ENCODE data around the gene ZNF764.
"Not testable (repeated sequence)": the region's sequence is repeated elsewhere in the genome, so short reads cannot be mapped to it uniquely, and the experiment has no call there.

Gene ZNF764

DNA sequence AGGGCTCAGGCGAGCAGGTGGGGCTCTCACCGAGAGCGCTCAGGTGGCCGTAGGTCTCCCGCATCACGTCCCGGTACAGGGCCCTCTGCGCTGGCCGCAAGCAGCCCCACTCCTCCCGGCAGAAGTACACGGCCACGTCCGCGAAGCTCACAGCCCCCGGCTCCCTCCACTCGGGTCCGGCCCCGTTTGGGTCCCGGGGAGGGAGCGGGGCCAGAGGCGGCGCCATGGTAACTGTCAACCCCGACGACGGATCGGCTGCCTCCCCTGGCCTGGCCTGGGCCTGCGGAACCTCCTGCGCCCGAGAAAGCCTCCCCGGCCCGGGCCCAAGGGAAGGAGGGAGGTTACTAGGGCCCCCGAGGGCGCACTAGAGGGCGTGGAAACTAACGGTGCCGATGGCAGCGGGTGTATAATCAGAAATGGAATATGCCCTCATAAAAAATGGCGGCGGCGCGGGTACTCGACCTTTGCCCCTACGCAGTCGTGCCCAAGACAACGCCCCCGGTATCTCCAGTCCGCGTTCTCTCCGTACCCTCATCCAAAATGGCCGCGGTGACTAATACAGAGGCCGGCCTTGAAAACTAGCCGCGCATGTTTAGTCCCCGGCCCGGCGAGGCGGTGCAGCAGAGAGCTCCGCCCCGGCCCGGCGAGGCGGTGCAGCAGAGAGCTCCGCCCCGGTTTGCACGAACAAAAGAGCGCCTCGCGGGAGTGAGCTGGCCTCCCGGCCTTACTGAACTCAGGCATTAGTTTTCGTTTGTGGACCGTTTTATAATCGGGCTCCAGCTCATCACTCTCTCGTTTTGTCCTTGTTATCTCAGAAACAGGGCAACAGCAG is at the start of gene ZNF764:
ZNF764 (minus strand) TSS at position 418 of the 832 bp plus-strand sequence; CDS start at position 226, 192 bp downstream.
- ATAC-seq (peak; percentile 95), DNase-seq (peak; percentile 95)

DNA sequence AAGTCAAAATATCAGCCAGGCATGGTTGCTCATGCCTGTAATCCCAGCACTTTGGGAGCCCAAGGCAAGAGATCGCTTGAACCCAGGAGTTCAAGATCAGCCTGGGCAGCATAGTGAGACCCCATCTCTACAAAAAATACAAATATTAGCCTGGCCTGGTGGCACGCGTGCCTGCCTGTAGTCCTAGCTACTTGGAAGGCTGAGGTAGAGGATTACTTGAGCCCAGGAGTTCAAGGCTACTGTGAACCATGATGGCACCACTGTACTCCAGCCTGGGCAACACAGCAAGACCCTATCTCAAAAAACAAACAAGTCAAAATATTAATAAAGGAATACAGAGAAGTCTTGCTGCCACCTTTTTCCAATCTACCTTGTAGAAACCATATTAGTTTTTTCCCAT is 47.8 kb upstream of the ZNF764 start:
- DNase-seq (no peak), ATAC-seq (no peak)

DNA sequence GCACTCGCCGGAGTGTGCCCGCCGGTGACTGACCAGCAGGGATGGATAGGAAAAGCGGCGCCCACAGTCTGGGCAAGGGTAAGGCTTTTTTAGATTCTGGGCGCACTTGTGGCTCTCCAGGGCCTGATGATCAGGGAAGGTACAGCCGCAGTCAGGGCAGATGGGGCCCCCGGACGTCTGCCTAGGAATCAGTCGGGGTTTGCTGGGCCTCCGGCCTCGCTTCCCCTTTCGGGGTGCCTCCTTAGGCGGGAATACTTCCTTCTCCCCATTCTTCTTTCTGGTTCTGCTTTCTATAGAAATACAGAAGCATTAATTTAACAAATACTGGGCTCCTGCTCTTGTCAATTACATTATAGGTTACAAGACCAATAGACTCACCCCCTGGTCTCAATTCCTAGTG is 47.0 kb upstream of the ZNF764 start:
- no peak for ATAC-seq

DNA sequence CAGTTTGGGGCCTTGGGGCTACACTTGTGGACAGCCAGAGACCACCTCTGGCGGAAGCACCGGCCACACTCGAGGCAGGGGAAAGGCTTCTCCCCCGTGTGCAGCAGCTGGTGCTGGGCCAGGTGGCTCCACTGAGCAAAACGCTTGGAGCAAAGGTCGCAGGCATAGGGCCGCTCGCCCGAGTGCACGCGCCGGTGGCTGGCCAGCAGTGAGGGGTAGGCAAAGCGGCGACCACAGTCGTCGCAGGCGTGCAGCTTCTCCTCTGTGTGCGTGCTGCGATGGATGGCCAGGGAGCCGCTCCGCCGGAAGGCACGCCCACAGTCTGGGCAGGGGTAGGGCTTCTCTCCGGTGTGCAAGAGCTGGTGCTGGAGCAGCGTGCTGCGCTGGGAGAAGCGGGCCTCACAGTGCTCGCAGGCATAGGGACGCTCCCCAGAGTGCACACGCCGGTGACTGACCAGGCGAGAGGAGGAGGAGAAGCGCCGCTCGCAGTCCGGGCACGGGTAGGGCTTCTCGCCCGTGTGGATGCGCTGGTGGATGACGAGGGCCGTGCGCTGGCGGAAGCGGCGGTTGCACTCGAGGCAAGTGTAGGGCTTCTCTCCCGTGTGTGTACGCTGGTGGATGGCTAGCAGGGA is 46.3 kb upstream of the ZNF764 start:
- ATAC-seq (no peak), DNase-seq (no peak)

More for the DNA sequence above, 47.0 kb upstream of the ZNF764 start:
- no peak for DNase-seq

DNA sequence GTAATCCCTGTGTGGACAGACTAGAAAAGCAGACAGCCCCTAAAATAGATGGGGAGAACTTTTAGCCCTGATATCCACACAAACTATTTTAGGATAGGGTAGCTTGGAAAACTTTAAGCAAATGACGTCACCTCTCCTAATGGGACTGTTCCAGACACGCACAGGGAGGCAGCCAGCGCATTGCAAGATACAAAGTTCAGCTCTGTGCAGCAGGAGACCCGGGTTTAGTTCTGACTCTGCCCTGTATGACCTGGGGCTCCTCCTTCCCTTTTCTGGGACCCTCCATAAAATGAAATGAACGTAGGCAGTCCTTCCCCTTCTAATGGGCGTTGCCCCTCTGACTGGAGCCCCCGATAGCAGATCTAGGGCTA is 45.8 kb upstream of the ZNF764 start:
- no peak for ATAC-seq
- DNase-seq: no peak

DNA sequence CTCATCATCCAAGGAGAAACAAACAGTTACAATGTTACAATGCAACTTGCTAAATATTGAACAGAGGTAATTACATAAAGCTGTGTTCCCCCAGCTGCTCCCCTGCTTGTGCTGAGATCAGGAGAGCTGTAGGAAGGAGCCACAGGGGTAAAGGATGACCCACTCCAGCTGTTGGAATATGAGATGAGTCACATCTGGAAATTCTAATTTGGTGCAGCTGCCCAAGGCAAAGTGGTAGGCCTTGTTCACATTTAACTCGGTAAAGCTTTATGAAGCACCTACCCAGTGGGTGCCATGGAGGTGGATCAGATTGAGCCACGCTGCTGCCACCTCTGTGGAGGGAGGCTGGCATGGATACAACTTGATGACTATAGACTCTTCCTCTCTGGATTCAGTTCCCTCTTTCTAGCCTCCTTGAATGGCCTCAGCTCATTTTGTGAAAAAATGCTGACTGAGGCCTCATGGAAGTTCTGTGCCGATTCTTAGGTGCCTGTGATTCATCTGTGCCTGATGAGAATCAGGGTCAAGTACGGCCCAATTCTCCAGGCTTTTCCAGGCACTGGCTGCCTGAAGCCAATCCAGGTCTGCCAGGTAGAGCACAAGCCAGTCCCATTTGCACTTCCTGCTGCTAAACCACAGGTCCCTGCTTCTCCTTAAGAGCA is 44.6 kb upstream of the ZNF764 start:
- no peak for ATAC-seq
- no peak for DNase-seq

DNA sequence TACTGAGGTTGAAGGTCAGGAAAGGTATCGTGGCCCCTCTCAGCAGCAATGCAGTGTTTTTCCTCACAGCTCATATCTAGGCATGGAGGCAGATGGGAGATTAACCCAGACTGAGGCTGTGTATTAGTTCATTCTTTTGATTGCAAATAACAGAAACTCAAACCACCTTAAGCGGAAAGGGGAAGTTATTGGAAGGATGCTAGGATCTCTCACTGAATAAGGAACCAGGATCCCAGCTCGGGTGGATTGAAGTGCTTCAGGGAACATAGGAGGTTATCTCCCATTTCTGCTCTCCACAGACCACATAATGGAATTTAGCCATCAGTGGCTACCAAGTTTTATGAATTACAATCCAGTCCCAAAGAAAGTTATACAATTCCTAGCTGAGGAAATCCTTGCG is 43.8 kb upstream of the ZNF764 start:
- ATAC-seq (no peak), DNase-seq (no peak)

DNA sequence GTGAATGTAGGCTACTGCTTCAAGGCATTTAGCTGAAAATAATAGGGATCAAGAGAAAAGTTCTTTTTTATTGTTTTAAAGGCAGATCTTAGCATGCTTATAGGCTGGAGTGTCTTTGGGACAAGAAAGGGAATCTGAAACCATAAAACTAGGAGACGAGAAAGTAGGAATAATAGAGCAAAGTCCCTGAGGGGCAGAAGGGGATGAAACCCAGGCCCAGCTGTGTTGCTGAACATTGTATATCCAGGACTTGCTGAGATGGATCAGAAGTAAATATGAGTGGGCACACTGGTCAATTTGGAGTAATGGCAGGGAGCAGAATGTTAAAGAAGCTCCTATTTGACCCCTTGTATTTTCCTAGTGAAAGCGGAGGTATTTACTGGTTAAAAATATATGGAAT is 42.8 kb upstream of the ZNF764 start:
- ATAC-seq (no peak), DNase-seq (no peak)

DNA sequence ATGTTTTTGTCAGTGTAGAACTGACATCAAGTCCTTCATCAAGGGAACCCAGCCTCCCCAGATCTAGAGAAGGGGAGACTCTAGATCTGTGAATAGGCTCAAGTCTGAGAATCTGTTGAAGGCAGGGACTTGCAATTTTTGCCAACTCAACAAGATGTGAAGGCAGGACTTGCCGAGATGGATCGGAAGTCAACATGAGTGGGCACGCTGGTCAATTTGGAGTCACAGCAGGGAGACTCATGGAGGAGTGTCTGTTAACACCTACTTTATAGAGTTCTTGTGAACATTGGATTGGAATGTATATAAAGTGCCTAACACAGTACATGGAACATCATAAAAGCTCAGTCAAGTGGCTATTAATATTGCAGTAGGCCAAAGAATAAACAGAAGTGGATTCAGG is 42.0 kb upstream of the ZNF764 start:
- no peak for ATAC-seq
- DNase-seq: no peak

DNA sequence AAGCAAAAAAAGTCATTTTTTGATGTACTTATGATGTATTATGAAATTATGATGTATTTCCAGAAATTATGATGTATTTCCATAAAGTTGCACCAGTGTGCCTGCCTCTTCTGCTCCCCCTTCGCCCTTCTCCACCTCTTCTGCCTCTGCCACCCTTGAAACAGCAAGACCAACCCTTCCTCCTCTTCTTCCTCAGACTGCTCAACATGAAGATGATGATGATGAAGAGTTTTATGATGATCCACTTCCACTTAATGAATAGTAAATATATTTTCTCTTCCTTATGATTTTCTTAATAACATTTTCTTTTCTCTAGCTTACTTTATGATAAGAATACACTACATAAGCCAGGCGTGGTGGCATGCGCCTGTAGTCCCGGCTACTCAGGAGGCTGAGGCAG is 34.7 kb upstream of the ZNF764 start:
- DNase-seq (no peak), ATAC-seq (no peak)

DNA sequence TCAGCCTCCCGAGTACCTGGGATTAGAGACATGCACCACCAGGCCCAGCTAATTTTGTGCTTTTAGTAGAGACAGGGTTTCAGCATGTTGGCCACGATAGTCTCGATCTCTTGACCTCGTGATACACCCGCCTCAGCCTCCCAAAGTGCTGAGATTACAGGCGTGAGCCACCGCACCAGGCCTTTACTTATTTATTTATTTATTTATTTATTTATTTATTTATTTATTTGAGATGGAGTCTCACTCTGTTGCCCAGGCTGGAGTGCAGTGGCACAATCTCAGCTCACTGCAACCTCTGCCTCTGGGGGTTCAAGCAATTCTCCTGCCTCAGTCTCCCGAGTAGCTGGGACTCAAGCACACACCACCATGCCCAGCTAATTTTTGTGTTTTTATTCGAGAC is 32.7 kb upstream of the ZNF764 start:
- not testable (repeated sequence) for DNase-seq, ATAC-seq

DNA sequence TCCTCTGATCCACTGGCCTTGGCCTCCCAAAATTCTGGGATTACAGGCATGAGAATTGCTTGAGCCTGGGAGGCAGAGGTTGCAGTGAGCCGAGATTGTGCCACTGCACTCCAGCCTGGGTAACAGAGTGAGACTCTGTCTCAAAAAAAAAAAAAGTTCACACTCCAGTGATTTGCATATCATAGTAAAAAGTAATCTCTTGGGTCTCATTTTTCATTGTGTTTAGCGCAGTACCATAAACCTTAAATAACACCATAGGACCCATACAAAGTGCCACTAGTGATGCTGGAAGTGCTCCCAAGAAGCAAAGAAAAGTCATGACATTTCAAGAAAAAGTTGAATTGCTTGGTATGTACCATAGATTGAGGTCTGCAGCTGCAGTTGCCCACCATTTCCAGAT is 31.4 kb upstream of the ZNF764 start:
- ATAC-seq, DNase-seq: not testable (repeated sequence)

DNA sequence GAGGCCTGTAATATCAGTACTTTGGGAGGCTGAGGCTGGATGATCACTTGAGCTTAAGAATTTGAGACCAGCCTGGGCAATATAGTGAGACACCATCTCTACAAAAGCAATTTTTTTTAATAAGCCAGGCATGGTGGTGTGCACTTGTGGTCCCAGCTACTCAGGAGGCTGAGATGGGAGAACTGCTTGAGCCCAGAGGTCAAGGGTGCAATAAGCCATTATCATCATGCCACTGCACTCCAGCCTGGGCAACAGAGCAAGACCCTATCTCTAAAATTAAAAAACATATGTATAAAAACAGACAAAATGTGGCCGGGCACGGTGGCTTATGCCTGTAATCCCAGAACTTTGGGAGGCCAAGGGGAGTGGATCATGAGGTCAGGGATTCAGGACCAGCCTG is 30.5 kb upstream of the ZNF764 start:
- no peak for ATAC-seq
- DNase-seq: no peak

DNA sequence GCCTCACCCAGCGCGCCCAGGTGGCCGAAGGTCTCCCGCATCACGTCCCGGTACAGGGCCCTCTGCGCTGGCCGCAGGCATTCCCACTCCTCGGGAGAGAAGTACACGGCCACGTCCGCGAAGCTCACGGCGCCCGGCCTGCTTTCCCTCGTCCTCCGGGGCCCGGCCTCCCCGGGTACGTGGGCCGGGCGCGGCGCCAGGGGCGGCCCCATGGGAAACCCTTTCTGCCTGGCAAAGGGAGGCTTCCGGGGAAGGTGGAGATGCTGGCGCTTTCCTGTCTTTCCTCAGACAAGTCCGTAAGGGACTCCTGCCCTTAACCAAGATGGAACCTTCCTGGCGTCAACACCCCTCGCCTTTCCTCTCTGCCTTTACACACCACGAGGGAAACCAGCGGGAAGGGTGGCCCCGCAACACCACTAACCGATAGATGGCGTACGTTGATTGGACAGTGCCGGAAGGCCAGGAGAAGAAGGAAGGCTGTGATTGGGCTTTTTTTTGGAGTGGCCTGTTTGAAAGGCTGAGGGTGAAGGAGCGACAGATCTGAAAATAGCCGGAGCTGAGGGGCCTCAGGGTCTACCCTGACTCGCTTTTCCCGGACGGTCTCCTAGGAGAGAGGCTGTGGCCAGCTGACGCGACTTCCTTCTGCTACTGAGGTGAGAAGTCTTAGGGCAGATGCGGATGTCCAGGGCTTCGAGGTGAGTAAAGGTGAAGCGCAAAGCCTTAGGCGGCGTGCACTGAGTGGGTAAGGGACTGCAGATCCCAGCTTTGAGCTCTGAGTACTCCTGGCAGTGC is 27.4 kb upstream of the ZNF764 start, which contains the start of gene ZNF785:
ZNF785 (minus strand) TSS at position 298 of the 792 bp plus-strand sequence; CDS start at position 212, 86 bp downstream.
- ATAC-seq: peak; percentile 96

DNA sequence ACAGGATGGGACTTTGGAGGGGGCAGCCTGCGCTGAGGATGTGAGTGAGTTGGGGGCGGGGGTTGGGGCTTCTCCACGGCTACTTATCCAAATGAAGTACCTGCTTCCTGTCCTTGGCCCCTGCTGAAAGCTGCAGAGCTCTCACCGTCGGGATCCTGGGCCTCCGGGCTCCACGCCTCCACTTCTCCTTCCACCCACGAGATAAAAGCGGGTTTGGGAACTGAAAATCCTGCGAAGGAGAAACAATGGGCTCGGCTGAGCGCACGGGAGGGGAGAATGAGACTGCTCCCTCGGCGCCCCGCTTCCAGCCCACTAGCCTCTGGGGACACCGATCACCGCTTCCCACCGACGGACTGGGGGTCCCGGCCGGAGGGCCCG is 26.8 kb upstream of the ZNF764 start:
- peak; percentile 42 for DNase-seq
- peak; percentile 7 for ATAC-seq

More for the DNA sequence above, 27.4 kb upstream of the ZNF764 start, which contains the start of gene ZNF785:
- peak; percentile 91 for DNase-seq

DNA sequence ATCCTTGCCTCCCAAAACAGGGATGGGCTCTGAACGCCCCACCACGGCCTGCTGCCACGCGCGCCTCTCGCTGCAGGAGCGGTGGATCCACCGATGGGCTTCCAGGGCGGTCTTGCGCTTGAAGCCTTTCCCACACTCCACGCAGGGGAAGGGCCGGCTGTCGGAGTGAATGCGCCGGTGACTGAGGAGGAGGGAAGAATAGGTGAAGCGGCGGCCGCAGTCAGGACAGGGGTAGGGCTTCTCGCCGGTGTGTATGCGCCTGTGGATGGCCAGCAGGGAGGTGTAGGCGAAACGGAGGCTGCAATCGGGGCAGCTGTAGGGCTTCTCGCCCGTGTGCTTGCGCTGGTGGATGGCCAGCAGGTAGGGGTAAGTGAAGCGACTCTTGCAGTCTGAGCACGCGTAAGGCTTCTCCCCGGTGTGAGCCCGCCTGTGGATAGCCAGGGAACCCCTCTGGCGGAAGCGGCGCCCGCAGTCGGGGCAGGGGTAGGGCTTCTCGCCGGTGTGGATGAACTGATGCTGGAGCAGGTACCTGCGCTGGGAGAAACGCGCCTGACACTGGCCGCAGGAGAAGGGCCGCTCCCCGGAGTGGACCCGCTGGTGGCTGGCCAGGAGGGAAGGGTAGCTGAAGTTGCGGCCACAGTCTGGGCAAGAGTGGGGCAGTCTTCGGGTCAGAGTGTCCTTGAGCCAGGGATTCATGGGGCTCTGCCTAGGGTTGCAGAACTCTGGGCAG is 24.6 kb upstream of the ZNF764 start:
- DNase-seq (no peak), ATAC-seq (no peak)

DNA sequence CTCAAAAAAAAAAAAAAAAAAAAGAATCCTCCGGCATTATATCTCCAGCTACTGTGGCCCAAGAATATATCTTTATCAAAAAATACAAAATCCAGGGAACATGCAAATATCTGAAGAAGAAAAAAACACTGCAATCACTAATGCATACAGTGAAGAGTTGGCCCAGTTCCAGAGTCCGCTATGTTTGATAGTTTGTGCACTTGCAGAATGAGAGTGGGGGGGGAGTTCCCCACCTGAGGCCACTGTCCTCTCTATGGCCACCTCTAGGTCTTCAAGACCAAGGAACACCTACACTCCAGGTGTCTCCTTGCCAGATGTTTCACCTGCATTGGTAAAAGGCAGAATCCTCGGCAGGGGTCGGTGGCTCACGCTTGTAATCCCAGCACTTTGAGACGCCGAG is 23.3 kb upstream of the ZNF764 start:
- no peak for DNase-seq
- no peak for ATAC-seq

DNA sequence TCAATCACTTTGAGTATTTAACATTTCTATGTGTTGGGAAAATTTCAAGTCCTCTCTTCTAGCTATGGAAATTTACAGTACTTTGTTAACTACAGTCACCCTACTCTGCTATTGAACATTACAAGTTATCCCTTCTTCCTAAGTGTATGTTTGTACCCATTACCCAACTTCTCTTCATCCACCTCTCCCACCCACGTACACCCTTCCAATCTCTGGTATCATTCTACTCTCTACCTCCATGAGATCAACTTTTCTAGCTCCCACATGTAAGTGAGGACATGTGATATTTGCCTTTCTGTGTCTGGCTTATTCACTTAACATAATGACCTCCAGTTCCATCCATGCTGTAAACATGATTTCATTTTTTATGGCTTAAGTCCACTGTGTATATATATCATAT is 16.5 kb upstream of the ZNF764 start:
- ATAC-seq (no peak), DNase-seq (no peak)

DNA sequence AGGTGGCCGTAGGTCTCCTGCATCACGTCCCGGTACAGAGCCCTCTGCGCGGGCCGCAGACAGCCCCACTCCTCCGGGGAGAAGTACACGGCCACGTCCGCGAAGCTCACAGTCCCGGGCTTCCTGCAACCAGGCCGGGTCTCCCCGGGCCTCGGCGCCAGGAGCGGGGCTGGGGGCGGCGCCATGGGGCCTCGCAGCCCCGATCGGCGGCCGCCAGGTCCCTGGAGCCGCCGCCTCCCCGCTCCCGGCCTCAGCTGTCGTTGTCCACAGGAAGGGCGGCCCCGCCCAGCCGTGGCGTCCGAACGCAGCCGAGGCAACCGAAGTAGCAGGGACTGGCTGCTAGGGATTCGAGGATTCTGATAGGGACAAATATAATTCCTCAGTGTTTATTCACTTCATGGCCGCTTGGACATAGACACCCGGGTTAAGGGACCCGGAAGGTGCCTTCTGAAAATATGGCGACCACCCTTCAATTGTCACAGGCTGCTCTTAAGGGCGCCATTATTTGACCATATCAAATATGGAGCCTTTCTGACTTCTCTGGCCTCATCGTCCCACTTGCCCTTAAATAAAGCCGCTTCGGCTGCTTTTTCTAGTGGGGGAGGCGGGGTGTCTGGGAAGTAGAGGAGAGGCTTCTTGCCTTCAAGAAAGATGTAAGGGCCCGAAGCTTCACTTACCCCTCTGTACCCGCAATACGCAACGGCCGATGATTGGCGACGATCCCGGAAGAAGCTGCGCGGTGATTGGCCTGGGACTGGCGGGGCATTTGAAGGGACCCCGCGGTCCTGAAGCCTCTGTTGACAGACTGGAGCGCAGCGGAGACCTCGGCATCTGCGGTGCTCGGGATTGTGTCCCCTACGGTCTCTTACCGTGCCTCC is 13.5 kb upstream of the ZNF764 start, which contains the start of gene ZNF688:
ZNF688 (minus strand) TSS at position 270 of the 878 bp plus-strand sequence; CDS start at position 185, 85 bp downstream.
- DNase-seq (peak; percentile 90), ATAC-seq (peak; percentile 84)

Data from stimulated activated naive CD8-positive, alpha-beta T cell treated with anti-CD3 and anti-CD28 coated beads, Interleukin-15, Interleukin-2, amounts not matched to agents 100 U/mL and 50 U/mL, for 24 hours (primary cell).